ENCODE data around the gene MOCS1.

MOCS1 gene

DNA sequence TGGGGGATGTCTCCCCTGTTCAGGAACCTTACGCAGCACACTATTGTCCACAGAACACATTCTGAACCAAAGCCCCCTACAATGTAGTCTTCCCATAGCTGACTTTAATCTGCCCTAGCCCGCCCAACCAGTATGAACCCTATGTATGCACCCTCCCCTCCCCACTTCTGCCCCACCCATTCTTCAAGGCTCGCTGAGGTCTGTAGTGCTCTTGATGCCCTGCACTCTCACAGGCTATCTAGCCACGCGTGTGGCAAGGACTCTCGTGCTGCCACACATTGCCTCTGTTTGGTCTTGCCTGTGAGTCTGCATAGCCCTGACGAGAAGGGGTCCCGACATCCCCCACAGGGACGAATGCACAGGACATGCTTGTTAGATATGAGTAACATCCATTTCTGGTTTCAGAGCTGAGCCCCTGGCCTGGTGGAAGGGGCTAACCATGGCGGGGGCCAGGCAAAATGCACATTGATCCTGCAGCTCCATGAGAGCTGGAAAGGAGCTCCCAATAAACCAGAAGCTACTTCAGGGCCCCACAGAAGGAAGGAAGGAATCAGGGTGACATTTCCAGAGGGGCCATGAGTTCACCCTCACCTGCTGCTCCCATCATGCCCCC lies 22.6 kb downstream of the MOCS1 start:
- Histone ChIP-seq H3K9me3 (no peaks in the 10 kb centered on the region), H3K27ac (no peak overlapping the region), H3K4me1 (ENCODE audit: control insufficient read depth in 1 of 2, insufficient read depth in 1 of 2, low read depth in 1 of 2, low read length in 1 of 2) (no peaks in the 10 kb centered on the region), H3K4me3 (ENCODE audit: low read depth in 1 of 2, low read length in 1 of 2) (no peak overlapping the region), H3K27me3 (no peaks in the 10 kb centered on the region), H3K36me3 (no peaks in the 10 kb centered on the region)
- TF ChIP-seq, protein P1, sequence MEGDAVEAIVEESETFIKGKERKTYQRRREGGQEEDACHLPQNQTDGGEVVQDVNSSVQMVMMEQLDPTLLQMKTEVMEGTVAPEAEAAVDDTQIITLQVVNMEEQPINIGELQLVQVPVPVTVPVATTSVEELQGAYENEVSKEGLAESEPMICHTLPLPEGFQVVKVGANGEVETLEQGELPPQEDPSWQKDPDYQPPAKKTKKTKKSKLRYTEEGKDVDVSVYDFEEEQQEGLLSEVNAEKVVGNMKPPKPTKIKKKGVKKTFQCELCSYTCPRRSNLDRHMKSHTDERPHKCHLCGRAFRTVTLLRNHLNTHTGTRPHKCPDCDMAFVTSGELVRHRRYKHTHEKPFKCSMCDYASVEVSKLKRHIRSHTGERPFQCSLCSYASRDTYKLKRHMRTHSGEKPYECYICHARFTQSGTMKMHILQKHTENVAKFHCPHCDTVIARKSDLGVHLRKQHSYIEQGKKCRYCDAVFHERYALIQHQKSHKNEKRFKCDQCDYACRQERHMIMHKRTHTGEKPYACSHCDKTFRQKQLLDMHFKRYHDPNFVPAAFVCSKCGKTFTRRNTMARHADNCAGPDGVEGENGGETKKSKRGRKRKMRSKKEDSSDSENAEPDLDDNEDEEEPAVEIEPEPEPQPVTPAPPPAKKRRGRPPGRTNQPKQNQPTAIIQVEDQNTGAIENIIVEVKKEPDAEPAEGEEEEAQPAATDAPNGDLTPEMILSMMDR (IDR thresholded peaks at IDR 0.05), result no peak

GRCh38 chr6:39910744-39911143 lies 23.5 kb downstream of the MOCS1 start:
- Histone ChIP-seq H3K27me3 (no peaks in the 10 kb centered on the region), H3K36me3 (no peaks in the 10 kb centered on the region), H3K27ac (no peak overlapping the region), H3K4me1 (ENCODE audit: control insufficient read depth in 1 of 2, insufficient read depth in 1 of 2, low read depth in 1 of 2, low read length in 1 of 2) (no peaks in the 10 kb centered on the region), H3K4me3 (ENCODE audit: low read depth in 1 of 2, low read length in 1 of 2) (no peak overlapping the region), H3K9me3 (no peaks in the 10 kb centered on the region)
- TF ChIP-seq, protein P1 (IDR thresholded peaks at IDR 0.05), result no peak

DNA sequence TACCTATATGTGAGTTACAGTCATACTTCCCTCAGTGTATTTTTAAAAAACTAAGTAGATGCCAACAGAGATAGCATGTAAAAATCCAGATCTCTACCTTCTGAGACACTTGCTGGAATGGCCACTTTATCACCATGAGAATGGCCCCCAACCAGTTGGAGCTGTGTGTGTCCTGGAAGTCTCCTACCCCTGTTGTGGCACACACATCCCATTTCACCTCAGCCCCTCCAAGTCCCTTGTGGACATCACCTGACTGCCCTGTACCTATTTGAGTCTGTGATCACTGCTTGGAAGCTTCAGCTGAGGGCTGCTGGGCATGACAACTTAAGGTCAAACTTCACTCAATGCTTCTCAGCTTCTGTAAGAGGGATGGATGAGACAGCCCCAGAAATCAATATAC lies 24.1 kb downstream of the MOCS1 start:
- Histone ChIP-seq H3K9me3 (no peaks in the 10 kb centered on the region), H3K36me3 (no peaks in the 10 kb centered on the region), H3K27ac (no peak overlapping the region), H3K4me1 (ENCODE audit: control insufficient read depth in 1 of 2, insufficient read depth in 1 of 2, low read depth in 1 of 2, low read length in 1 of 2) (no peaks in the 10 kb centered on the region), H3K4me3 (ENCODE audit: low read depth in 1 of 2, low read length in 1 of 2) (no peak overlapping the region), H3K27me3 (no peaks in the 10 kb centered on the region)
- TF ChIP-seq, protein P1 (IDR thresholded peaks at IDR 0.05), result no peak

GRCh38 chr6:39909701-39910100 lies 24.6 kb downstream of the MOCS1 start:
- H3K4me3 ChIP-seq (ENCODE audit: low read depth in 1 of 2, low read length in 1 of 2), result no peak overlapping the region
- no peak overlapping the region for H3K27ac ChIP-seq
- no peaks in the 10 kb centered on the region for H3K36me3 ChIP-seq
- H3K27me3 ChIP-seq, result no peaks in the 10 kb centered on the region
- no peaks in the 10 kb centered on the region for H3K4me1 ChIP-seq (ENCODE audit: control insufficient read depth in 1 of 2, insufficient read depth in 1 of 2, low read depth in 1 of 2, low read length in 1 of 2)
- TF ChIP-seq, protein P1 (IDR thresholded peaks at IDR 0.05), result no peak
- H3K9me3 ChIP-seq, result no peaks in the 10 kb centered on the region

DNA sequence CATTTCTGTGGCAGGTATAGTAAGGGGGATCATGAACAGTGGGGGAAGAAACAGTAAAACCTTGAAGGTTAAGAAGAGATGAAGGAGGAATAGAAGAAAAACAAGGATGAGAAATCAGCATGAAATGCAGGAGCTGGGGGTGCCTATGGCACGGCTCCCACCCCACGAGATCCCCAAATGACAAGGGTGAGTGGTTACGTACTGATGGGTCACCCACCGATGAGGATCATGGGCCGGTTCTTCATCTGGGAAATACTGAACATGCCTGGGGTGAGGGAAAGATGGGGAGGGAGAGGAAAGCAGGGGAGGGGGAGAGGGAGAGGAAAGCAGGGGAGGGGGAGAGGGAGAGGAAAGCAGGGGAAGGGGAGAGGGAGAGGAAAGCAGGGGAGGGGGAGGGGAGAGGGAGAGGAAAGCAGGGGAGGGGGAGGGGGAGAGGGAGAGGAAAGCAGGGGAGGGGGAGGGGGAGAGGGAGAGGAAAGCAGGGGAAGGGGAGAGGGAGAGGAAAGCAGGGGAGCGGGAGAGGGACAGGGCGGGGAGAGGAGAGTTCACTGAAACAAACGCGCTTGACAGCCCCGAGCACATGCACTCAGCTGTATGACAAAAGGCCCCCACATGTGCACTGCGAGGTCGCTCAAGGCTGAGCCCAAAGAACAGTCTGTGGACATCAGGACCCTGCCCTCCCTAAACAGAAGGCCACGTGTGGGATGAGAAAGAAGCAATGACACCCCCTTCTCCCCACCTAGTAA lies 25.3 kb downstream of the MOCS1 start:
- Histone ChIP-seq H3K9me3 (no peaks in the 10 kb centered on the region), H3K4me1 (ENCODE audit: control insufficient read depth in 1 of 2, insufficient read depth in 1 of 2, low read depth in 1 of 2, low read length in 1 of 2) (no peaks in the 10 kb centered on the region), H3K36me3 (peaks cover 3% of the 10 kb centered on the region), H3K27ac (no peak overlapping the region), H3K27me3 (no peaks in the 10 kb centered on the region), H3K4me3 (ENCODE audit: low read depth in 1 of 2, low read length in 1 of 2) (no peak overlapping the region)
- TF ChIP-seq, protein P1 (IDR thresholded peaks at IDR 0.05), result no peak

All from neutrophil (primary cell).